Left renal cortex interstitium (tissue), 4 donors: ENCODE results near the gene UPK3A. TPM values are rescaled to one million over a fixed set of nuclear protein-coding genes. Genes with fewer than 3 reads are reported as not detected.

ENCODE experiments used
- polyA plus RNA-seq, 4 donors: library from polyadenylated mRNA; unstranded; fragments of 120-200 nt; gene quantifications; one replicate each; pipeline ENCODE4 v1.2.1, GENCODE V29; 2013; ENCODE audit not compliant: insufficient read length in 4 of 4

UPK3A gene
- polyA plus RNA-seq, 4 donors, result 0.93 to 2.7 (median 2.4) TPM

Other genes starting within 250 kb of the UPK3A start
- gene NUP50, start 121.0 kb upstream of the UPK3A start, polyA plus RNA-seq, result 10 to 100 TPM; 45.0 to 61.4 (median 53.4) TPM
- gene KIAA0930, start 44.1 kb upstream of the UPK3A start, polyA plus RNA-seq, result 10 to 100 TPM; 15.7 to 23.3 (median 22.2) TPM
- 10 to 100 TPM; 13.4 to 51.3 (median 28.3) TPM for gene FAM118A, start 25.0 kb downstream of the UPK3A start, polyA plus RNA-seq
- under 1 TPM; 0.17 to 0.33 (median 0.25) TPM for gene SMC1B, start 128.7 kb downstream of the UPK3A start, polyA plus RNA-seq
- gene RIBC2, start 128.7 kb downstream of the UPK3A start, polyA plus RNA-seq, result 1 to 10 TPM; 6.6 to 8.6 (median 7.8) TPM
- gene FBLN1, start 217.9 kb downstream of the UPK3A start, polyA plus RNA-seq, result 100 to 1,000 TPM in 3 of 4 donors, 10 to 100 TPM in 1; 98.6 to 176 (median 121) TPM